Hepatocyte (in vitro differentiated cells): ENCODE data around the gene TELO2. TPM values are rescaled to one million over a fixed set of nuclear protein-coding genes. Genes with fewer than 3 reads are reported as not detected.

Experiments
- DNase-seq: peaks from one replicate; pipeline ENCODE4 v3.0.0-alpha.2; 2016; ENCODE audit warnings: low spot score
- H2AFZ ChIP-seq: fragments of 200-600 bp; sonication (generic); 2 replicates; pipeline ENCODE4 v1.6.0; 2016; ENCODE audit warnings: antibody characterized with exemption, mild to moderate bottlenecking
- H3K27ac ChIP-seq: fragments of 200-600 bp; sonication (generic); 2 replicates; pipeline ENCODE4 v1.5.1; 2016; ENCODE audit warnings: mild to moderate bottlenecking
- H3K27me3 ChIP-seq: fragments of 200-600 bp; sonication (generic); 2 replicates; pipeline ENCODE4 v1.6.1; 2016
- H3K36me3 ChIP-seq: fragments of 200-600 bp; sonication (generic); replicated peaks from 2 replicates; pipeline ENCODE4 v1.5.1; 2016; ENCODE audit warnings: low read depth; ENCODE audit not compliant: insufficient read depth
- H3K4me1 ChIP-seq: fragments of 200-600 bp; sonication (generic); 2 replicates; pipeline ENCODE4 v1.5.1; 2016; ENCODE audit warnings: mild to moderate bottlenecking, moderate library complexity; ENCODE audit not compliant: insufficient read depth
- H3K4me2 ChIP-seq: fragments of 200-600 bp; sonication (generic); 2 replicates; pipeline ENCODE4 v1.6.0; 2016
- H3K4me3 ChIP-seq: fragments of 200-600 bp; sonication (generic); 2 replicates; pipeline ENCODE4 v1.5.1; 2016; ENCODE audit warnings: mild to moderate bottlenecking
- H3K79me2 ChIP-seq: fragments of 200-600 bp; sonication (generic); 2 replicates; pipeline ENCODE4 v1.6.0; 2017; ENCODE audit warnings: mild to moderate bottlenecking
- H3K9me2 ChIP-seq: fragments of 200-600 bp; sonication (generic); replicated peaks from 2 replicates; pipeline ENCODE4 v1.6.0; 2017; ENCODE audit warnings: mild to moderate bottlenecking; ENCODE audit not compliant: insufficient read depth
- H3K9me3 ChIP-seq: fragments of 200-600 bp; sonication (generic); 2 replicates; pipeline ENCODE4 v1.5.1; 2016; ENCODE audit warnings: low read depth, mild to moderate bottlenecking
- H4K20me1 ChIP-seq: fragments of 200-600 bp; sonication (generic); 2 replicates; pipeline ENCODE4 v1.6.0; 2016; ENCODE audit warnings: mild to moderate bottlenecking; ENCODE audit not compliant: insufficient read depth, poor library complexity, severe bottlenecking
- CTCF ChIP-seq: fragments of 200-600 bp; sonication (generic); IDR thresholded peaks from 2 replicates; pipeline ENCODE4 v1.5.1; 2016; ENCODE audit warnings: antibody characterized with exemption, mild to moderate bottlenecking; ENCODE audit not compliant: poor library complexity
- EZH2 ChIP-seq: fragments of 200-600 bp; sonication (generic); IDR thresholded peaks from 2 replicates; pipeline ENCODE4 v1.6.1; 2016; ENCODE audit warnings: antibody characterized with exemption, mild to moderate bottlenecking, borderline replicate concordance
- EZH2phosphoT487 ChIP-seq: fragments of 200-600 bp; sonication (generic); IDR thresholded peaks from one replicate; pipeline ENCODE4 v1.6.1; 2018; ENCODE audit warnings: antibody characterized with exemption, mild to moderate bottlenecking, low read depth, moderate library complexity; ENCODE audit not compliant: unreplicated experiment, severe bottlenecking
- WGBS: methylation state at CpG from one replicate; pipeline ENCODE4 v1.1.6; 2016; ENCODE audit warnings: low lambda C conversion rate; ENCODE audit errors: missing lambda C conversion rate; 5-methylcytosine and 5-hydroxymethylcytosine counted together
- polyA plus RNA-seq: library from polyadenylated mRNA; unstranded; fragments of >200 nt; fragmentation: Nextera tagmentation; extraction: Ambion mirVana; gene quantifications from 2 replicates; pipeline ENCODE4 v1.2.1, GENCODE V29; 2016
- total RNA-seq: library from RNA; depleted of rRNA; stranded (reverse); fragments of >200 nt; gene quantifications from 2 replicates; pipeline ENCODE4 v1.2.3, GENCODE V29; 2014

TELO2 gene
- total and polyA plus RNA-seq, 2 experiments from 2014 or later, result 22.8 to 50.9 TPM

DNA sequence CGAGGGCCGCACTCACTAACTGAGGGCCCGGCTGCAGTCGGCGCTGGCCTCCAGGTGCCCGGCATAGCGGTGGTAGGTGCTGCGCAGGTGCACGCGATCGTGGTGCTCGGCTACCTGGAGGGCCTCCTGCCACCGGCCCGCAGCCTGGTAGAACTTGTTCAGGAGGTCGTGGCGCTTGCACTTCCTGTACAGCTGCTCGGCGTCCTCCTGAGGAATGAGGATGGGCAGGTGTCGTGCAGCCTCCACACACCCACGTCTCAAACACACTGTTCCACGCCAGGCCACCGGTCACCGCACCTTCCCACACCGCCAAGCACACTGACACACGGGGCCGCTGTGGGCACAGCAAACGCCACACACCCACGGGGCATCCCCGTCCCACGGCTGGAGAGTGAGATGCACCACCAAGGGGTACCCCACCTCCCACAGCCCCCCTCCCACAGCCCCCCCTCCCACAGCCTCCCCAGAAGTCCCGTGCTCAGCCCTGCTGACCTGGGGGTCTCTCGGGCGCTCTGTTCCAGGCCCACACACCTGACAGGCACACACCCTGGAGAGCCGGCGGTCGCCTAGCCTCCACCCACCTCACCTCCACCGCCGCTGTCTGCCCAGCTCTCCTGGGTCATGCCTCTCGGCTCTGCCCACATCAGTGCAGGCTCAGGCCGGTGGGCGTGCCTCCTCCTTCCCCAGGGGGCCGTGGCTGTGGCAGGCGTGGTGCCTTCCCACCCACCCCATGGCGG lies 32.9 kb downstream of the TELO2 start:
- no peaks in the 10 kb centered on the region for H4K20me1 ChIP-seq
- no peak overlapping the region for H3K4me3 ChIP-seq
- H3K9me2 ChIP-seq, result no peaks in the 10 kb centered on the region
- no peak overlapping the region for H3K27ac ChIP-seq
- TF ChIP-seq EZH2, result no peak
- TF ChIP-seq CTCF, result no peak
- no peak for TF ChIP-seq EZH2phosphoT487
- 96% methylated on average over 28 of the region's 44 CpGs for WGBS
- H2AFZ ChIP-seq, result no peak overlapping the region
- H3K9me3 ChIP-seq, result no peaks in the 10 kb centered on the region
- no peaks in the 10 kb centered on the region for H3K27me3 ChIP-seq
- peaks cover 13% of the 10 kb centered on the region for H3K4me1 ChIP-seq
- DNase-seq, result no peak
- no peaks in the 10 kb centered on the region for H3K36me3 ChIP-seq
- no peak overlapping the region for H3K4me2 ChIP-seq
- no peaks in the 10 kb centered on the region for H3K79me2 ChIP-seq

DNA sequence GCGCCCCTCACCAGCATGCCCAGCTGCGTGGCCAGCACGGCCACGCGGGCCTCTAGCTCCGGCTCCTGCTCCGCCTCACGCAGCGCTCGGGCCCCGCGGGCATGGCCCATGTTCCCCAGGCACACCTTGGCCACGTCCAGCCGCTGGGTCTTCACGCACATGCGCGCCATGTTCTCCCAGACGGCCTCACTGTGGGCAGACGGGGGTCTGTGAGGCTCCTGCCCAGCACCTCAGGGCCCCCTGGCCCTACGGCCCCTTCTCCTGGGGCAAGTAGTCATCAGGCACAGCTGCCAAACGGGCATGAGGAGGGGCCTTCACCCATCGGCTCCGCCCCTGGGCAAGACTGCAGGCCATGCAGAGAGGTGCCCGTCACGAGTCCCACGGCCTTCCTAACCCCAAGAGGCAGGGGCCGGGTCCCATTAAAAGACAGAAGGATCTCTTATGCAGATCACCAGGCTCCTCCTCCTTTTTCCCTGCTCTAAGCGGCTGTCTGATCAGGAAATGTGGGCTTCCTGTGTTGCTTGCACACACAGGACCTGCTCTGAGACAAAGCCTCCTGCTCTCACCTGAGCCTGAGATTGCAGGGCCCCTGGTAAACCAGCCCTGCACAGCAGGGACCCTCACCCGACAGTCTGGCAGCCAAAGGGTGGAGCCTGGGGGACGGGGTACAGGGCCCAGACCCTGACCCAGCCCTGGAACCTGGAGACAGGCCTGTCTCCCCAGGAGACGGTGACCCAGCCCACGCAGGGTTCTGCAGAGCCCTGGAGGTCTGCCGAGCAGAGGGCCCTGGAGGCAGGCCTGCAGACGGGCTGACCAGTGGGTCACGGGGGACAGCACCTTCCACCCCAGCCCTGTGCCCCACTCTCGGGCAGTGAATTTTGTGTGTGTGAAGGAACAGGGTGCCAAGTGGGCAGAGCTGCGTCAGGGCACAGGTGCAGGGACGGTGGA lies 33.7 kb downstream of the TELO2 start:
- Histone ChIP-seq H3K4me1 (peaks cover 19% of the 10 kb centered on the region), H3K27me3 (no peaks in the 10 kb centered on the region), H3K27ac (no peak overlapping the region), H3K9me2 (no peaks in the 10 kb centered on the region), H4K20me1 (no peaks in the 10 kb centered on the region), H2AFZ (no peak overlapping the region), H3K4me2 (no peak overlapping the region), H3K9me3 (no peaks in the 10 kb centered on the region), H3K79me2 (no peaks in the 10 kb centered on the region), H3K4me3 (no peak overlapping the region), H3K36me3 (no peaks in the 10 kb centered on the region)
- no peak for DNase-seq
- WGBS, result 92% methylated on average over 38 of the region's 38 CpGs
- TF ChIP-seq EZH2phosphoT487, result no peak
- TF ChIP-seq CTCF, result no peak
- TF ChIP-seq EZH2, result no peak

DNA sequence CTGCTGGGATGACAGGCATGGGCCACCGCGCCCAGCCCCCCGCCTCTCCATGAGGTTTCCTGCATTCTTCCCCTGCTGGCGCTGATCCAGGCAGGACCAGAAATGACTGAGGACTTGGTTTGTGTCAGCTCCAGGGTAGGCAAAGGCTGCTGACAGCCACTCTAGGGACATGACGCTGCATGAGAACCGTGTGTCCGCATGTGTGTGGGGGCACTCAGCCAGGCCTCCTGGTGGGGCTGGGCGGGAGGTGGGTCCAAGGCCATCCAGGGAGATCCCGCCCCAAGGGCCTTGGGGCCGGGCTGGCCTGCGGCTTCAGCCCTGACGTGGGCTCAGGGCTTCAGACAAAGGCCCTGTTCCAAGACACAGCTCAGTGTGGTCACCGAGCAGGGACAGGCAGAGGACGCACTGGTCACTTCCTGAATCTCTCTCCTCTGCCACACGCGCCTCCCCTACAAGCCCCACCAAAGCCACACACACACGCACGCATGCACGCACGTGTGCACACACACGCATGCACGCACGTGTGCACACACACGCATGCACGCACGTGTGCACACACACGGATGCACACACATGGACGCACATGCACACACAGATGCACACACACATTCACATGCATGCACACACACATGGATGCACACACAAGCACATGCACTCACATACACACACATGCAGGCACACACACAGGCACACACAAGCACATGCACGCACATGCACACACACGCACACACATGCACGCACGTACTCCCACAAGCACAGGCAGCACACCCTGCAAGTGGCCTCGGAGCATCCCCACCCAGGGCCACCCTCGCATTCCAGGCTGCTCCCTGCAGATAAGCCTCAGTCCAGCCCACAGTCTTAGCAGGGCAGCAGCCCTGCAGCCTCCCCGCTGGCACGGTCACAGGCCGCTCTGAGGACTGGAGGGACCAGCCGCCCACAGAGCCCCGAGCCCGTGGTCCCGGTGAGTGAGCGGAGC lies 35.0 kb downstream of the TELO2 start:
- Histone ChIP-seq H3K9me3 (no peaks in the 10 kb centered on the region), H2AFZ (no peak overlapping the region), H3K27me3 (no peaks in the 10 kb centered on the region), H3K27ac (no peak overlapping the region), H3K4me1 (peaks cover 32% of the 10 kb centered on the region), H4K20me1 (no peaks in the 10 kb centered on the region), H3K9me2 (no peaks in the 10 kb centered on the region), H3K4me2 (no peak overlapping the region), H3K4me3 (no peak overlapping the region), H3K79me2 (no peaks in the 10 kb centered on the region), H3K36me3 (no peaks in the 10 kb centered on the region)
- DNase-seq, result no peak
- TF ChIP-seq EZH2phosphoT487 (no peak), EZH2 (no peak), CTCF (no peak)
- 79% methylated on average over 42 of the region's 42 CpGs for WGBS
